MCF 10A (cell line): ENCODE results near the gene KAZN. TPM values are rescaled to one million over a fixed set of nuclear protein-coding genes. Genes with fewer than 3 reads are reported as not detected.

ENCODE experiments used
- BruUV-seq: library from RNA; stranded (reverse); fragments of 400-500 nt; replicated peaks from 2 replicates; lab custom pipeline; 2021; lab: Mats Ljungman, UMichigan
- CTCF ChIA-PET: fragments of 300-600 bp; sonication (Branson Sonifier 250); formaldehyde crosslinking; extraction: SDS; loops from one replicate; lab custom pipeline; 2021; ENCODE audit warnings: antibody characterized with exemption, inconsistent platforms; lab: Yijun Ruan, JAX
- POLR2A ChIA-PET: fragments of 300-600, 350-650 bp; sonication (Branson Sonifier 250); formaldehyde crosslinking; extraction: SDS; loops from one replicate; lab custom pipeline; 2020; ENCODE audit warnings: antibody characterized with exemption, inconsistent platforms; lab: Yijun Ruan, JAX
- DNase-seq: peaks from one replicate; pipeline ENCODE4 v3.0.0-alpha.2; 2018; ENCODE audit not compliant: unreplicated experiment
- H3K27ac Mint-ChIP-seq: one replicate; pipeline ENCODE4 v1.8.0; 2022; ENCODE audit warnings: mild to moderate bottlenecking, low read depth, mixed read lengths; ENCODE audit not compliant: unreplicated experiment
- H3K27me3 Mint-ChIP-seq: one replicate; pipeline ENCODE4 v1.8.0; 2022; ENCODE audit warnings: mixed read lengths; ENCODE audit not compliant: insufficient read depth, unreplicated experiment
- H3K36me3 Mint-ChIP-seq: one replicate; pipeline ENCODE4 v1.8.0; 2022; ENCODE audit warnings: mild to moderate bottlenecking, moderate library complexity, mixed read lengths; ENCODE audit not compliant: insufficient read depth, unreplicated experiment
- H3K4me1 Mint-ChIP-seq: one replicate; pipeline ENCODE4 v1.8.0; 2022; ENCODE audit warnings: mixed read lengths; ENCODE audit not compliant: insufficient read depth, unreplicated experiment
- H3K4me3 Mint-ChIP-seq: one replicate; pipeline ENCODE4 v1.8.0; 2022; ENCODE audit warnings: mild to moderate bottlenecking, moderate library complexity, mixed read lengths; ENCODE audit not compliant: unreplicated experiment
- H3K9me3 Mint-ChIP-seq: one replicate; pipeline ENCODE4 v1.8.0; 2022; ENCODE audit warnings: mixed read lengths; ENCODE audit not compliant: unreplicated experiment
- CTCF ChIP-seq: fragments of 200-600 bp; IDR thresholded peaks from one replicate; pipeline ENCODE4 v1.8.0; 2022; ENCODE audit warnings: antibody characterized with exemption, mild to moderate bottlenecking; ENCODE audit not compliant: unreplicated experiment
- intact Hi-C: fragments of 100-400 bp; cut with micrococcal nuclease; formaldehyde crosslinking; loops from 2 replicates; pipeline ENCODE4 v1.14.1; 2022
- total RNA-seq: library from RNA; stranded (reverse); gene quantifications from 2 replicates; pipeline ENCODE4 v1.2.3, GENCODE V29; 2022

The KAZN gene
- total RNA-seq, 1 experiment from 2014 or later, result 3.3 TPM

GRCh38 chr1:14635421-14635820, 36.9 kb downstream of the KAZN start:
- intact Hi-C loops, result no loop called here
- DNase-seq, result no peak

GRCh38 chr1:14636897-14637632, 38.6 kb downstream of the KAZN start:
- Mint-ChIP-seq H3K36me3 (no peaks in the 10 kb centered on the region), H3K4me1 (no peaks in the 10 kb centered on the region), H3K27ac (no peak overlapping the region), H3K4me3 (no peak overlapping the region), H3K27me3 (peaks cover 60% of the 10 kb centered on the region), H3K9me3 (peaks cover 1% of the 10 kb centered on the region)
- DNase-seq, result no peak
- TF ChIP-seq CTCF, result no peak
- intact Hi-C loops, result no loop called here
- CTCF ChIA-PET, result interaction anchor here (0.9 kb wide), 1 partner anchor 391 kb away, joined by 3 read pairs; no protein-coding TSS in a partner anchor
- no TSS peak for BruUV-seq
- POLR2A ChIA-PET, result interaction anchor here (0.7 kb wide), 1 partner anchor 86 kb away, joined by 3 read pairs; no protein-coding TSS in a partner anchor

More at GRCh38 chr1:14635421-14635820, 36.9 kb downstream of the KAZN start:
- POLR2A ChIA-PET, result no interaction called here
- Mint-ChIP-seq H3K4me1 (no peaks in the 10 kb centered on the region), H3K27me3 (peaks cover 60% of the 10 kb centered on the region), H3K36me3 (no peaks in the 10 kb centered on the region), H3K27ac (no peak overlapping the region), H3K4me3 (no peak overlapping the region), H3K9me3 (no peaks in the 10 kb centered on the region)
- CTCF ChIA-PET, result no interaction called here
- TF ChIP-seq CTCF, result no peak
- no TSS peak for BruUV-seq

- Mint-ChIP-seq H3K27ac (no peak overlapping the region), H3K4me3 (no peak overlapping the region), H3K9me3 (peaks cover 8% of the 10 kb centered on the region), H3K27me3 (peaks cover 39% of the 10 kb centered on the region), H3K36me3 (no peaks in the 10 kb centered on the region), H3K4me1 (no peaks in the 10 kb centered on the region)
- CTCF ChIA-PET, result no interaction called here
- no peak for DNase-seq
- POLR2A ChIA-PET, result no interaction called here
- intact Hi-C loops, result no loop called here
- TF ChIP-seq CTCF, result no peak
- BruUV-seq, result no TSS peak
Measured at GRCh38 chr1:14639291-14640050, 41.0 kb downstream of the KAZN start.

- no peak for DNase-seq
- Mint-ChIP-seq H3K36me3 (no peaks in the 10 kb centered on the region), H3K9me3 (peaks cover 21% of the 10 kb centered on the region), H3K4me1 (no peaks in the 10 kb centered on the region), H3K27ac (no peak overlapping the region), H3K27me3 (peaks cover 9% of the 10 kb centered on the region), H3K4me3 (no peak overlapping the region)
- TF ChIP-seq CTCF, result no peak
- BruUV-seq, result no TSS peak
- POLR2A ChIA-PET, result interaction anchor here (0.5 to 1.2 kb wide), 4 partner anchors 9 to 138 kb away, joined by 3 to 5 read pairs (median 3); no protein-coding TSS in a partner anchor
- CTCF ChIA-PET, result interaction anchor here (0.8 to 1.0 kb wide), 2 partner anchors 8 to 9 kb away, joined by 3 read pairs; no protein-coding TSS in a partner anchor
- intact Hi-C loops, result no loop called here
Measured at GRCh38 chr1:14642712-14643111, 44.2 kb downstream of the KAZN start.
